SK-N-SH (cell line): ENCODE measurements around the gene CHSY1.

Experiments used
- CHD2 ChIP-seq: fragments of 150-350 bp; IDR thresholded peaks from 2 replicates; pipeline ENCODE4 v1.6.1; 2018; ENCODE audit warnings: low read length; ENCODE audit not compliant: partially characterized antibody
- ELF1 ChIP-seq: IDR thresholded peaks from 2 replicates; pipeline ENCODE4 v1.4.0; 2012
- EZH2phosphoT487 ChIP-seq: fragments of 200-600 bp; sonication (generic); IDR thresholded peaks from 2 replicates; pipeline ENCODE4 v1.6.1; 2017; ENCODE audit warnings: low read depth, mixed run types, mild to moderate bottlenecking, antibody characterized with exemption, moderate library complexity, borderline replicate concordance
- PBX3 ChIP-seq: IDR thresholded peaks from 2 replicates; pipeline ENCODE4; 2012
- POLR2AphosphoS5 ChIP-seq: IDR thresholded peaks from 2 replicates; pipeline ENCODE4 v1.6.1; 2012; ENCODE audit warnings: low read depth, low read length
- RAD21 ChIP-seq: IDR thresholded peaks from 2 replicates; pipeline ENCODE4 v1.6.1; 2012; ENCODE audit warnings: mild to moderate bottlenecking, low read length
- REST ChIP-seq: IDR thresholded peaks from 2 replicates; pipeline ENCODE4 v1.6.1; 2012; ENCODE audit warnings: mild to moderate bottlenecking, low read depth, low read length, moderate library complexity
- RXRA ChIP-seq: IDR thresholded peaks from 2 replicates; pipeline ENCODE4 v1.4.0; 2012; ENCODE audit warnings: low read depth, mild to moderate bottlenecking, borderline replicate concordance
- TAF1 ChIP-seq: IDR thresholded peaks from 2 replicates; pipeline ENCODE4 v1.6.1; 2012; ENCODE audit warnings: low read depth, mild to moderate bottlenecking, low read length, moderate library complexity, borderline replicate concordance
- TCF12 ChIP-seq: IDR thresholded peaks from 2 replicates; pipeline ENCODE4 v1.4.0; 2012
- TF ChIP-seq, protein P1 (sequence below): fragments of 200-600 bp; sonication (generic); IDR thresholded peaks from 2 replicates; pipeline ENCODE4 v1.6.1; 2017; ENCODE audit warnings: antibody characterized with exemption, mild to moderate bottlenecking, moderate library complexity

GRCh38 chr15:101252836-101253235, 988 bp upstream of the CHSY1 start:
- TF ChIP-seq POLR2AphosphoS5 (no peak), PBX3 (no peak), TCF12 (no peak), EZH2phosphoT487 (no peak), TAF1 (no peak), REST (no peak), ELF1 (no peak), RAD21 (no peak), CHD2 (no peak), RXRA (no peak)
- TF ChIP-seq, protein P1, sequence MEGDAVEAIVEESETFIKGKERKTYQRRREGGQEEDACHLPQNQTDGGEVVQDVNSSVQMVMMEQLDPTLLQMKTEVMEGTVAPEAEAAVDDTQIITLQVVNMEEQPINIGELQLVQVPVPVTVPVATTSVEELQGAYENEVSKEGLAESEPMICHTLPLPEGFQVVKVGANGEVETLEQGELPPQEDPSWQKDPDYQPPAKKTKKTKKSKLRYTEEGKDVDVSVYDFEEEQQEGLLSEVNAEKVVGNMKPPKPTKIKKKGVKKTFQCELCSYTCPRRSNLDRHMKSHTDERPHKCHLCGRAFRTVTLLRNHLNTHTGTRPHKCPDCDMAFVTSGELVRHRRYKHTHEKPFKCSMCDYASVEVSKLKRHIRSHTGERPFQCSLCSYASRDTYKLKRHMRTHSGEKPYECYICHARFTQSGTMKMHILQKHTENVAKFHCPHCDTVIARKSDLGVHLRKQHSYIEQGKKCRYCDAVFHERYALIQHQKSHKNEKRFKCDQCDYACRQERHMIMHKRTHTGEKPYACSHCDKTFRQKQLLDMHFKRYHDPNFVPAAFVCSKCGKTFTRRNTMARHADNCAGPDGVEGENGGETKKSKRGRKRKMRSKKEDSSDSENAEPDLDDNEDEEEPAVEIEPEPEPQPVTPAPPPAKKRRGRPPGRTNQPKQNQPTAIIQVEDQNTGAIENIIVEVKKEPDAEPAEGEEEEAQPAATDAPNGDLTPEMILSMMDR, result no peak
